K562 (cell line): ENCODE results near the gene ZDHHC5. TPM values are rescaled to one million over a fixed set of nuclear protein-coding genes. Genes with fewer than 3 reads are reported as not detected.
A peak's percentile ranks its signal among the peaks of the same experiment; 100 is the strongest.

ENCODE experiments used
- ATAC-seq: fragments of 200-7000 bp; cut with Tn5 transposase; 3 replicates; pipeline ENCODE4 v1.9.1; 2020; ENCODE audit warnings: moderate library complexity
- BruUV-seq: library from RNA; stranded (reverse); fragments of 400-500 nt; replicated peaks from 2 replicates; lab custom pipeline; 2021; lab: Mats Ljungman, UMichigan
- CTCF ChIA-PET: fragments of 300-600 bp; formaldehyde crosslinking; extraction: SDS; loops from one replicate; lab custom pipeline; 2021; ENCODE audit warnings: low intra/inter-chr PET ratio; lab: Yijun Ruan, JAX
- POLR2A ChIA-PET: fragments of 300-600, 350-650 bp; sonication (Branson Sonifier 250); formaldehyde crosslinking; extraction: SDS; loops from one replicate; lab custom pipeline; 2021; ENCODE audit warnings: antibody characterized with exemption, inconsistent platforms; lab: Yijun Ruan, JAX
- DNase-seq, 4 experiments: peaks; one replicate each; pipeline versions ENCODE4 v3.0.0 to v3.0.0-alpha.2; 2011 to 2018; ENCODE audit warnings: low spot score in 3 of 4, mixed read lengths in 3 of 4; ENCODE audit errors: extremely low read depth in 1 of 4
- FAIRE-seq: peaks from 2 replicates; lab custom pipeline; 2011; peaks lifted over from hg19 to GRCh38; lab: Jason Lieb, UNC
- H2AFZ ChIP-seq: 2 replicates; pipeline ENCODE4 v1.6.0; 2011; ENCODE audit warnings: low read depth, low read length, control low read depth, inconsistent platforms
- H3K27ac ChIP-seq: fragments of 200-600 bp; 3 replicates; pipeline ENCODE4 v1.8.0; 2011; ENCODE audit warnings: low read depth, mild to moderate bottlenecking, control low read depth, inconsistent platforms, low read length, moderate library complexity, mixed read lengths; ENCODE audit errors: extremely low read depth
- H3K27me3 ChIP-seq, 2 experiments: fragments of 300-600 bp in 1 of 2; 2 replicates in 1 of 2; 3 replicates in 1 of 2; pipeline versions ENCODE4 v1.6.0 to v1.8.0; 2011; ENCODE audit warnings: inconsistent platforms in 2 of 2, low read length in 2 of 2, mild to moderate bottlenecking in 1 of 2, mixed read lengths in 1 of 2, moderate library complexity in 1 of 2; ENCODE audit not compliant: control insufficient read depth in 2 of 2, insufficient read depth in 2 of 2
- H3K36me3 ChIP-seq: fragments of 300-600 bp; 3 replicates; pipeline ENCODE4 v1.8.0; 2011; ENCODE audit warnings: mild to moderate bottlenecking, low read length, inconsistent platforms; ENCODE audit not compliant: control insufficient read depth, insufficient read depth
- H3K4me1 ChIP-seq, 2 experiments: fragments of 200-600 bp in 1 of 2; replicated peaks in 1 of 2; 2 replicates in 1 of 2; 3 replicates in 1 of 2; pipeline versions ENCODE4 v1.5.1 to v1.8.0; 2011; ENCODE audit warnings: inconsistent platforms in 2 of 2, low read length in 2 of 2, mild to moderate bottlenecking in 1 of 2, mixed read lengths in 1 of 2, moderate library complexity in 1 of 2; ENCODE audit not compliant: control insufficient read depth in 2 of 2, insufficient read depth in 2 of 2
- H3K4me2 ChIP-seq: 2 replicates; pipeline ENCODE4 v1.6.1; 2011; ENCODE audit warnings: low read length, control low read depth, inconsistent platforms, mixed read lengths; ENCODE audit not compliant: insufficient read depth
- H3K4me3 ChIP-seq: fragments of 200-600 bp; sonication (generic), shearing (Covaris generic); 2 replicates; pipeline ENCODE4 v1.5.1; 2016; ENCODE audit warnings: control low read depth, inconsistent platforms
- H3K79me2 ChIP-seq: fragments of 200-600 bp; 3 replicates; pipeline ENCODE4 v1.8.0; 2011; ENCODE audit warnings: low read length, inconsistent platforms; ENCODE audit not compliant: control insufficient read depth, insufficient read depth
- H3K9ac ChIP-seq, 2 experiments: 2 replicates each; pipeline versions ENCODE4 v1.6.0 to v1.6.1; 2011; ENCODE audit warnings: low read depth in 2 of 2, low read length in 2 of 2, control low read depth in 1 of 2, inconsistent platforms in 1 of 2, mild to moderate bottlenecking in 1 of 2, mixed read lengths in 1 of 2; ENCODE audit not compliant: insufficient read depth in 1 of 2
- H3K9me1 ChIP-seq: one replicate; pipeline ENCODE4 v1.6.0; 2011; ENCODE audit warnings: inconsistent platforms, mild to moderate bottlenecking, low read length, moderate library complexity; ENCODE audit not compliant: control insufficient read depth, insufficient read depth
- H3K9me3 ChIP-seq: replicated peaks from 2 replicates; pipeline ENCODE4 v1.5.1; 2011; ENCODE audit warnings: low read depth, low read length, inconsistent platforms; ENCODE audit not compliant: control insufficient read depth, insufficient read depth
- H4K20me1 ChIP-seq: replicated peaks from 2 replicates; pipeline ENCODE4 v1.6.1; 2011; ENCODE audit warnings: low read length, inconsistent platforms, mixed read lengths; ENCODE audit not compliant: control insufficient read depth, insufficient read depth
- ARID2 ChIP-seq: fragments of 450-650 bp; IDR thresholded peaks from 2 replicates; pipeline ENCODE4 v1.6.1; 2017; ENCODE audit warnings: antibody characterized with exemption, mild to moderate bottlenecking
- ESRRA ChIP-seq: fragments of 450-650 bp; IDR thresholded peaks from 2 replicates; pipeline ENCODE4 v1.6.1; 2014; ENCODE audit warnings: low read depth, mild to moderate bottlenecking, moderate library complexity, borderline replicate concordance
- KLF16 ChIP-seq: IDR thresholded peaks from 2 replicates; pipeline ENCODE4 v1.6.1; 2016; ENCODE audit warnings: antibody characterized with exemption
- KLF6 ChIP-seq: fragments of 250-450 bp; sonication (Bioruptor Pico); IDR thresholded peaks from 2 replicates; pipeline ENCODE4 v1.4.0; 2020; ENCODE audit warnings: mild to moderate bottlenecking, moderate library complexity, borderline replicate concordance
- NCOR1 ChIP-seq: fragments of 450-650 bp; IDR thresholded peaks from 2 replicates; pipeline ENCODE4 v1.6.1; 2016; ENCODE audit warnings: mild to moderate bottlenecking, moderate library complexity
- NFE2 ChIP-seq: IDR thresholded peaks from 2 replicates; pipeline ENCODE4 v1.6.1; 2014; ENCODE audit warnings: antibody characterized with exemption, low read depth
- RBM25 ChIP-seq: fragments of 200-400 bp; formaldehyde crosslinking; IDR thresholded peaks from 2 replicates; pipeline ENCODE4 v1.6.1; 2018; ENCODE audit warnings: low read length, low read depth, moderate library complexity; ENCODE audit not compliant: severe bottlenecking
- TOE1 ChIP-seq, 2 experiments: fragments of 450-650 bp in 1 of 2; sonication (generic) in 1 of 2; formaldehyde crosslinking in 1 of 2; IDR thresholded peaks; 2 replicates each; pipeline versions ENCODE4 v1.7.1 to v1.8.0; 2016 to 2022; ENCODE audit warnings: borderline replicate concordance in 2 of 2, mild to moderate bottlenecking in 2 of 2, antibody characterized with exemption in 1 of 2, inconsistent platforms in 1 of 2, low read depth in 1 of 2, missing genetic modification reagents in 1 of 2, moderate library complexity in 1 of 2
- XRCC3 ChIP-seq: fragments of 450-650 bp; IDR thresholded peaks from 2 replicates; pipeline ENCODE4 v1.6.1; 2017; ENCODE audit warnings: mild to moderate bottlenecking, moderate library complexity
- ZBTB17 ChIP-seq: fragments of 450-650 bp; formaldehyde crosslinking; IDR thresholded peaks from 2 replicates; pipeline ENCODE4 v1.4.0; 2020; ENCODE audit warnings: mild to moderate bottlenecking
- ZFP36 ChIP-seq: fragments of 150-350 bp; IDR thresholded peaks from 2 replicates; pipeline ENCODE4 v1.6.1; 2018; ENCODE audit warnings: low read length, low read depth; ENCODE audit not compliant: partially characterized antibody
- ZNF146 ChIP-seq: IDR thresholded peaks from one replicate; pipeline ENCODE4 v1.6.1; 2018; ENCODE audit warnings: missing compliant biosample characterization; ENCODE audit not compliant: unreplicated experiment
- WGBS: fragments of 100-300 bp; shearing (Covaris generic); methylation state at CpG from one replicate; pipeline ENCODE4 v1.1.6; 2016; ENCODE audit warnings: low coverage, mixed read lengths; ENCODE audit not compliant: insufficient coverage; ENCODE audit errors: missing lambda C conversion rate; 5-methylcytosine and 5-hydroxymethylcytosine counted together
- in situ Hi-C: fragments of 300-500 bp; cut with MboI; formaldehyde crosslinking; loops from 4 replicates; pipeline ENCODE4 v1.15.0; 2018; ENCODE audit warnings: inconsistent platforms, mixed read lengths
- intact Hi-C: fragments of 100-400 bp; cut with micrococcal nuclease; formaldehyde crosslinking; loops from 2 replicates; pipeline ENCODE4 v1.14.2; 2022
- polyA plus RNA-seq, 8 experiments: library from polyadenylated mRNA; depleted of rRNA in 4 of 8; stranded (reverse) in 5 of 8; unstranded in 3 of 8; fragments of >200 nt; fragmentation: Nextera tagmentation in 2 of 8; fragmentation: Illumina TruSeq in 1 of 8; extraction: Ambion mirVana in 2 of 8; extraction: Trizol in 1 of 8; gene quantifications; 2 replicates each; pipeline versions ENCODE4 v1.2.1 to v1.2.3, GENCODE V29; 2011 to 2014; ENCODE audit warnings: inconsistent platforms in 1 of 8, missing spikeins in 1 of 8
- total RNA-seq, 7 experiments: library from RNA; depleted of rRNA in 6 of 7; stranded (reverse); fragments of >200 nt in 6 of 7; fragmentation: Illumina TruSeq in 2 of 7; extraction: Trizol in 2 of 7; gene quantifications; 2 replicates each; pipeline versions ENCODE4 v1.2.1 to v1.2.3, GENCODE V29; 2011 to 2021; ENCODE audit warnings: low replicate concordance in 1 of 7

Gene ZDHHC5
- total and polyA plus RNA-seq, 9 of the 15 experiments (the other 6 are each of a cell fraction or from before 2014, with no cell fraction given) = 3.8 to 64.2 (median 35.9) TPM

DNA sequence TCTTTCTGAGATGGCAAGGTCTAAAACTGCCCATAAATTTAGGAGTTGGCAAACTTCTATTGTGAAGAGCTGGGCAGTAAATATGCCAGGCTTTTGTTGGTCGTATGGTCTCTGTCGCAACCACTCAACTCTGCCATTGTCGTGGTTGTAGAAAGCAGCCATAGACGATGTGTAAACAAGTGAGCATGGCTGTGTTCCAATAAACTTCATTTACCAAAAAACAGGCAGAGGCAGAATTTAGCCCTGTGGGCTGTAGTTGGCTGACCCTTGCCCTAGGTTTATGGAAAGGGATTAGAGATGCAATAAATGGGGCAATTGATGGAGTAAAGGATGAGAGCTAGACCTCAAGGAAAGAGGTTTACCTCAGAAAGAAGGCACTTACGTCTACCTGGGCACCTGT is 35.8 kb upstream of the ZDHHC5 start (continued):
- TF ChIP-seq ESRRA (no peak), ZNF146 (CRISPR knock-in tag) (no peak), ARID2 (no peak), NCOR1 (no peak), XRCC3 (no peak), KLF16 (no peak), KLF6 (CRISPR knock-in tag) (no peak)

DNA sequence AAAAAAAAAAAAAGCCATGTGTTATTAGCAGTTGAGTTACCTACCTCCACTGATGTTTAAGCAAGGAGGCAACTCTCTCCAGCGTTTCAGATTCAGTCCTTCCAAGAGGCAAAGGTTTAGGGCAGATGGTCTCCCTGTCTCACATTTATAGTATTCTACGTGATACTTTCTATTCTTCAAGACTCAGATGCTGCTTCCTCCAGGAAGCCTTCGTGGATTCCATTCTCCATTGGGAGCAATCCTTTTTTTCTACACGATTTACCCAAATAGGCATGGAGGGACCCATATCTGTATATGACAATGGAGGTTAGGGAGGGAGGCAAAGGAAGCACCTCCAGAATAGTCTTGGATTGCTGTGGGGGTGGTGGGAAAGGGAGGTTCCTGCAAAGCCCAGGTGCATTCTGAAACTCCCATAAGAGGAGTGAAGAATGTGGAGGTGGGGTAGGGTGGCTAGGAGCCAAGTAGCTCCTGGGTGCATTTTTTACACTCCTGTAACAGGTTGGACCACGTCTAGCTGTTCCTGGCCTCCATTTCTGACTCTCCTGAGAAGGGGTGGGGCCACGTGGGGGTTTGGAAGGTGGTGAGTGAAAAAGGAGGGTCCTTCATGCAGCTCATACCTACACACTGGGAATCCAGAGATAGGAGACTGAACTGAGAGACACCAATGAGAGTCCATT is 34.4 kb upstream of the ZDHHC5 start:
- Histone ChIP-seq H3K27me3 (peaks cover 18 to 33% of the 10 kb centered on the region in 2 experiments), H3K4me1 (peaks cover 0 to 6% of the 10 kb centered on the region in 2 experiments; a peak in 2 of 5 replicates), H3K9me1 (no peaks in the 10 kb centered on the region), H3K9me3 (no peaks in the 10 kb centered on the region), H3K36me3 (no peaks in the 10 kb centered on the region), H4K20me1 (no peaks in the 10 kb centered on the region), H3K4me3 (no peak overlapping the region), H2AFZ (no peak overlapping the region), H3K9ac (no peak overlapping the region), H3K27ac (no peak overlapping the region), H3K79me2 (no peaks in the 10 kb centered on the region), H3K4me2 (no peak overlapping the region)
- no peak for ATAC-seq
- TF ChIP-seq ZBTB17 (CRISPR knock-in tag) (no peak), RBM25 (peak; percentile 52), NFE2 (no peak), ZFP36 (peak; percentile 86), TOE1 (IDR thresholded peaks at IDR 0.05; ENCODE audit: borderline replicate concordance) (no peak), TOE1 (CRISPR knock-in tag; IDR thresholded peaks at IDR 0.05; ENCODE audit: borderline replicate concordance, low read depth) (no peak)
- DNase-seq = no peak
- ChIA-PET CTCF (interaction anchor here (0.6 kb wide), 1 partner anchor 56 kb away, joined by 3 read pairs; no protein-coding TSS in a partner anchor), POLR2A (interaction anchor here (0.5 to 0.6 kb wide), 2 partner anchors 84 to 203 kb away, joined by 3 to 4 read pairs; no protein-coding TSS in a partner anchor)
- FAIRE-seq = no peak
- WGBS = 1% methylated on average over 6 of the region's 6 CpGs
- intact Hi-C loops = no loop called here
- in situ Hi-C loops = no loop called here
- BruUV-seq = no TSS peak
